ENCODE results near the gene GPR55.

DNA sequence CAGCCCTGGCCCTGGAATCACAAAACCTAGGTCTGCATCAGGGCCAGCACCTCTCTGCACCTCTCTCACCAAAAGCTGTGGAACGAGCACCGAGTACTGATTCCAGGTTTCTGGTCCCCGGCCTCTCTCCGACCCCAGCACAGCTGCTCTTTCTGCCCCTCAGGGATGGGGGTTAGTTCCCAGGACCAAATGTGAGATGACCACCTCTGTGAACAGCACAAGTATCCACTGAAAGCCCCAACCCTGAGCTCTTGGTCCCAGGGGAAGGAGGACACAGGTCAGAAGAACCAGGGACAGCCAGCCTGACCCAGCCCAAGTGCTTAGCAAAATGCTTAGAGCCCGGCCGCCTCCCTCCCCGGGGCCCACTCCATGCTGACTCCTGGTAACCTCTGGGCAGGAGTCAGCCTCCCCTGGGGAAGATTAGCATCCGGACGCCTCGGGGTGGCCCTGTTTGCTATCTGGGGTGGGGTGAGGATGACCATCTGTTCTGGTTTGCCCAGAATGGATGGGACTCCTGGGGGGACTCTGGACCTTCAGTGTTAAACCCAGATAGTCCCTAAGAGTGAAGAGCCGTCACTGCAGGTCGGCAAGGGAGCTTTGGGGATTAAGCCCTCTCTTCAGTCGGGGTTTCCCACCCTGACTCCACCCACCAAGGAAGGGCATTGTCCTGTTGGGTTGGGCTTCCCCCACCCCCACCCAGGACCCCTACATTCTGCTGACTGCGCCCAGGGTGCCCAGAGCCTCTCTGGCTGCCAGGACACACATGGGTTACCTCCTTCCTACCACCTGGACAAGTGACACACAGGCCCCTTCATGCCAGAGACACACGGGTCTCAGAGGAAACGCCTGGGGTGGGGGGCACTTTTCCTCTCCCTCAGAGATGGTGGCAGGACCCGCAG lies 9.4 kb upstream of the GPR55 start:
- TF ChIP-seq GABPA (IDR thresholded peaks at IDR 0.05; ENCODE audit: low read depth) (no peak), EZH2 (IDR thresholded peaks at IDR 0.05; ENCODE audit: borderline replicate concordance, control insufficient read depth, low read depth, low read length) (no peak), KDM1A (IDR thresholded peaks at IDR 0.05; ENCODE audit: borderline replicate concordance) (no peak), POLR2AphosphoS5 (IDR thresholded peaks at IDR 0.05; ENCODE audit: low read length) (no peak), RAD21 (IDR thresholded peaks at IDR 0.05; ENCODE audit: insufficient read depth, low read depth, low read length) (no peak), CEBPB (IDR thresholded peaks at IDR 0.05; ENCODE audit: borderline replicate concordance in 1 of 2, low read depth in 2 of 2, low read length in 2 of 2) (no peak), SRF (IDR thresholded peaks at IDR 0.05; ENCODE audit: low read depth in 2 of 2, low read length in 2 of 2) (no peak)
- TF ChIP-seq, protein P1, sequence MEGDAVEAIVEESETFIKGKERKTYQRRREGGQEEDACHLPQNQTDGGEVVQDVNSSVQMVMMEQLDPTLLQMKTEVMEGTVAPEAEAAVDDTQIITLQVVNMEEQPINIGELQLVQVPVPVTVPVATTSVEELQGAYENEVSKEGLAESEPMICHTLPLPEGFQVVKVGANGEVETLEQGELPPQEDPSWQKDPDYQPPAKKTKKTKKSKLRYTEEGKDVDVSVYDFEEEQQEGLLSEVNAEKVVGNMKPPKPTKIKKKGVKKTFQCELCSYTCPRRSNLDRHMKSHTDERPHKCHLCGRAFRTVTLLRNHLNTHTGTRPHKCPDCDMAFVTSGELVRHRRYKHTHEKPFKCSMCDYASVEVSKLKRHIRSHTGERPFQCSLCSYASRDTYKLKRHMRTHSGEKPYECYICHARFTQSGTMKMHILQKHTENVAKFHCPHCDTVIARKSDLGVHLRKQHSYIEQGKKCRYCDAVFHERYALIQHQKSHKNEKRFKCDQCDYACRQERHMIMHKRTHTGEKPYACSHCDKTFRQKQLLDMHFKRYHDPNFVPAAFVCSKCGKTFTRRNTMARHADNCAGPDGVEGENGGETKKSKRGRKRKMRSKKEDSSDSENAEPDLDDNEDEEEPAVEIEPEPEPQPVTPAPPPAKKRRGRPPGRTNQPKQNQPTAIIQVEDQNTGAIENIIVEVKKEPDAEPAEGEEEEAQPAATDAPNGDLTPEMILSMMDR (IDR thresholded peaks at IDR 0.05 in 2 of 3, conservative IDR thresholded peaks at IDR 0.05 in 1 of 3; ENCODE audit: control insufficient read depth in 2 of 3, extremely low read depth in 1 of 3, insufficient read depth in 1 of 3, low read depth in 3 of 3, low read length in 3 of 3): no peak
